ENCODE measurements around the gene GALM.
"Not testable (repeated sequence)": the region's sequence is repeated elsewhere in the genome, so short reads cannot be mapped to it uniquely, and the experiment has no call there.

Gene GALM

GRCh38 chr2:38711558-38711957 lies 45.6 kb downstream of the GALM start:
- no peak for DNase-seq (ENCODE audit: low read depth)

DNA sequence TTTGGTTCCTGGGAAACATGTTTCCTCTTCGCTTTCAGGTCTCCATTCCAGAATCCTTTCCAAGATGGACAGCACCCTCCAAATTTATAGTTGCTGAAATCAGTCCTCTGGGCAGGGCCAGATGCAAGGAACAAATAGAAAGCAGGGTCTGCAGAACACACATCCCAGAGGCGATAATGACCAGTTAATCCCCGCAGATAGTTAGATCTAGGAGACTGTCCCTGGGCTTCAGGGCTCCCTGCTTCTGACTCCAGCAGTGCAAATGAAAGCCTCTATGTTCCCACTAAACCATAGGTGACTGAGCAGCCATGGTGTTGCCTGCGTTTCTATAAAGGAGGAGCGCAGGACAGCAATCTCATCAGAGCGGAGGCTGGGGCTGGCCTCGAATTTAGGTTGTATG lies 46.5 kb downstream of the GALM start:
- DNase-seq (ENCODE audit: low read depth), result no peak

GRCh38 chr2:38712871-38713270 lies 47.0 kb downstream of the GALM start:
- DNase-seq (ENCODE audit: low read depth), result no peak

DNA sequence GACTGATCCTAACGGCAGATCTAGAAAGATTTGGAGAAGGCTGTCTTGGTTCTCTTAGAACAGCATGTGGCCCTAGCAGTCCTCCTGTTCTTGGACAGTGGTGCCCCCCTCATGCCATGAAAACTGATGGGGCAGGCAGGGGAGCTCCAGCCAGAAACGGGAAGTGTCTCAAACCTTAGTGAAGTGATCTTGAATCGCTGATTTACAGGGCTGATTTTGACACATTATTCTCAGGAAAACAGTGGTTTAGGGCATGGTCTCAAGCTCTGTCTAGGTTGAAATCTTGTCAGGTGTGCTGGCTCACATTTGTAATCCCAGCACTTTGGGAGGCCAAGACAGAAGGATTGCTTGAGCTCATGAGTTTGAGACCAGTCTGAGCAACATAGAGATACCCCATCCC lies 47.4 kb downstream of the GALM start:
- DNase-seq (ENCODE audit: low read depth), result no peak

DNA sequence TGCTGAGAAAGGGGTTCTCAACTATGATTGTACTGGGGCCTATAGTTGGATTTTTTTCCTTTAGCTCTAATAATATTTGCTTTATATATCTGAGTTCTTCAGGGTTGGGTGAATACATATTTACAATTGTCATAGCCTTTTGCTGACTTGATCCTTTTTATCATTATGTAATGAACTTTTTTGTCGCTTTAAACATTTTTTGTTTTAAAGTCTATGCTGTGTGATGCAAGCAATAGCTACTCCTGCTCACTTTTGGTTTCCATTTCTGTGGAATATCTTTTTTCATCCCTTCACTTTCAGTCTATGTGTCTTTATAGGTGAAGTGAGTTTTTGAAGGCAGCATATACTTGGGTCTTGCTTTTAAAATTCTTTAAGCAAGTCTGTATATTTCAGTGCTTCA lies 49.0 kb downstream of the GALM start:
- DNase-seq (ENCODE audit: low read depth), result not testable (repeated sequence)

DNA sequence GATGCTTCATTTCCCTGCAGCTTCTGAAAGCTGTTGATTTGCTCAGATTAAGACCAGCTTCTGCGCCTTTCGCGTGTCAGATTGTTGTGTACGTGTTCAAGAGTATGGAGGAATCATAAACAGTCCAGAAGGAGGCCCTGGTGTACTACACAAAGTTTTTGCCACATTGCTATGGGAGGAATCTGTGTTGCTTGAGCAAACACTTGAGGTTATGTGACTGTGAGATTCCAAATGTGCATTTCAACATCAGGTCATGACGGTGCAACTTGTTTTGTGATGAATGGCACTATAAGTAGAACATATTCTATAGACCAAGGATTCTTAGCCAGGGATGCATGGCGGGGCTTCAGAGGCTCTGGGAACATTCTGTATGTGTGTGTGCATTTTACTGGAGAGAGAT lies 50.3 kb downstream of the GALM start:
- no peak for DNase-seq (ENCODE audit: low read depth)

- no peak for DNase-seq (ENCODE audit: low read depth)
Measured at GRCh38 chr2:38718601-38719000, 52.7 kb downstream of the GALM start.

DNA sequence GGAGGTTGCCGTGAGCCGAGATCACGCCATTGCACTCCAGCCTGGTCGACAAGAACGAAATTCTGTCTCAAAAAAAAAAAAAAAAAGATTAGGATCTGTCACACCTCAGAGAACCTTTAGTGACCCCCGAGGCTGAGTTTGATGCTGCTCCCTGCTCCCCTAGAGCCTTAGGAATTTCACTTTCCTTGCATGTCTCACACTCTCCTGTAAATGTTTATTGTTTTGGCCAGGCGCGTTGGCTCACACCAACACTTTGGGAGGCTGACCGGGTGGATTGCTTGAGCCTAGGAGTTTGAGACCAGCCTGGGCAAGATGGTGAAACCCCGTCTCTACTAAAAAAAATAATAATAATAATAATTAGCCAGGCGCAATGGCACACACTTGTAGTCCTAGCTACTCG lies 53.8 kb downstream of the GALM start:
- no peak for DNase-seq (ENCODE audit: low read depth)

- DNase-seq (ENCODE audit: low read depth), result no peak
Measured at GRCh38 chr2:38720613-38721241, 54.8 kb downstream of the GALM start.

GRCh38 chr2:38722271-38723061 lies 56.6 kb downstream of the GALM start:
- DNase-seq (ENCODE audit: low read depth), result no peak

GRCh38 chr2:38723173-38723572 lies 57.3 kb downstream of the GALM start:
- no peak for DNase-seq (ENCODE audit: low read depth)

DNA sequence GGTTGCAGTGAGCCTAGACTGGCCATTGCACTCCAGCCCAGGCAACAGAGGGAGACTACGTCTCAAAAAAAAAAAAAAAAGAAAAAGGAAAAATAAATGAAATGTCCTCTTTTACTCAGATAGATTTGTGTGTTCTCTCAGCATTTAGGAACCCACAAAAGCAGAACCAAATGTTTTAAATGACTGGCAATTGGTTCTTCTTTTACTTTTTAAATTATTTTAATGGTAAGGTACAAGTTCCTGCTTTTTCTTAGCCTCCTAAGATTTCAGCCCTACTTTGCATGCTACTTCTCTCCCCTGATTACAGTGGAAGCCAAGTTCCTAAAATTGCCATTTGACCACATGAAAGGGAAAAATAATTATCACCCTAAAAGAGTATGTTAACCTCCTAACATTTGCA lies 61.7 kb downstream of the GALM start:
- DNase-seq (ENCODE audit: low read depth), result no peak

- no peak for DNase-seq (ENCODE audit: low read depth)
Measured at GRCh38 chr2:38728694-38729093, 62.8 kb downstream of the GALM start.

DNA sequence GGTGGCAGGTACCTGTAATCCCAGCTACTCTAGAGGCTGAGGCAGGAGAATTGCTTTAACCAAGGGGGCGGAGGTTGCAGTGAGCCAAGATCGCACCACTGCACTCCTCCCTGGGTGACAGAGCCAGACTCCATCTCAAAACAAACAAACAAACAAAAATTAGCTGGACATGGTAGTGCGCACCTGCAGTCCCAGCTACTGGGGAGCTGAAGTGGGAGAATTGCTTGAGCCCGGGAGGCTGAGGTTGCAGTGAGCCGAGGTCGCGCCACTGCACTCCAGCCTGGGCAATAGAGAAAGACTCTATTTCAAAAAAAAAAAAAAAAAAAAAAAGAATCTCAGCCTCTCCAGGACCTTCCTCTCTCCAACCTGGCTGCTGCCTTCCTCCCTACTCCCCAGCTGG lies 65.2 kb downstream of the GALM start:
- DNase-seq (ENCODE audit: low read depth), result no peak

DNA sequence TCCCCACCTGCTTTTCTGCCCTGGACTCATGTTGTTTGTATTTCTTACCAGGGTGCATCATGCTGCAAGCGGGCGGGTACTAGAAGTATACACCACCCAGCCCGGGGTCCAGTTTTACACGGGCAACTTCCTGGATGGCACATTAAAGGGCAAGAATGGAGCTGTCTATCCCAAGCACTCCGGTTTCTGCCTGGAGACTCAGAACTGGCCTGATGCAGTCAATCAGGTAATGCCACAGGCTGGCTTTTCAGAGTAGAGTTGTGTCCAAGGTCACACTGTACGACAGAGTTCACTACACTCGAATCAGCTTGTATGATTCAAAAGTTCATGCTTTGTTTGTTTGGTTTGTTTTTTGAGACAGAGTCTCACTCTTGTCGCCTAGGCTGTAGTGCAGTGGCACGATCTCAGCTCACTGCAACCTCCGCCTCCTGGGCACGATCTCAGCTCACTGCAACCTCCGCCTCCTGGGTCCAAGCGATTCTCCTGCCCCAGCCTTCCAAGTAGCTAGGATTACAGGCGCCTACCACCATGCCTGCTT lies 65.8 kb downstream of the GALM start:
- no peak for DNase-seq (ENCODE audit: low read depth)

- DNase-seq (ENCODE audit: low read depth), result no peak
Measured at GRCh38 chr2:38733300-38733971, 67.5 kb downstream of the GALM start.

GRCh38 chr2:38734299-38735058 lies 68.6 kb downstream of the GALM start:
- no peak for DNase-seq (ENCODE audit: low read depth)

DNA sequence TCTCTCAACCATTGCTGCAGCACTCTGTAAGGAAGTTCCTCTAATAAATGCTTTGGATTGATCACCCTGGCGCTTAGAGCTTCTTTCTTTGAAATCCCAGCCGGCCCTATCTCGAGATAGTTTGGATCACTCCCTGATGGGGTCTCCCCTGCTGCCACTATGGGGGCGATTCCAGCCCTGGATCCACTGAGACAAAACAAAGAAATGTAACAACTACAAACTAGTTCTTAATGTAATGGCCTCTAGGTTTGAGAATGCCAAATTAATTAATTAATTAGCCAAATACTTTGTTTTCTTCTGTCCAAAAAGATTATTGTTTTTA lies 70.0 kb downstream of the GALM start:
- DNase-seq (ENCODE audit: low read depth), result no peak

GRCh38 chr2:38737000-38737698 lies 71.2 kb downstream of the GALM start:
- not testable (repeated sequence) for DNase-seq (ENCODE audit: low read depth)

- DNase-seq (ENCODE audit: low read depth), result no peak
Measured at GRCh38 chr2:38737925-38738324, 72.0 kb downstream of the GALM start.

- no peak for DNase-seq (ENCODE audit: low read depth)
Measured at GRCh38 chr2:38739524-38739923, 73.6 kb downstream of the GALM start.
